Trophoblast cell (in vitro differentiated cells and primary cell): Measurements from ENCODE around the gene OR11L1.
A peak's percentile ranks its signal among the peaks of the same experiment; 100 is the strongest.

Source experiments
- DNase-seq, 2 donors: peaks; one replicate each; pipeline ENCODE4 v3.0.0-alpha.2; 2016
- H2AFZ ChIP-seq: 2 replicates; pipeline ENCODE4 v1.6.1; 2013; ENCODE audit warnings: low read length, moderate library complexity, mild to moderate bottlenecking; ENCODE audit not compliant: insufficient read depth, poor library complexity
- H2AK5ac ChIP-seq: 2 replicates; pipeline ENCODE4 v1.6.1; 2013; ENCODE audit warnings: mild to moderate bottlenecking, low read length
- H2BK120ac ChIP-seq: 2 replicates; pipeline ENCODE4 v1.6.1; 2013; ENCODE audit warnings: low read length, mild to moderate bottlenecking, moderate library complexity; ENCODE audit not compliant: insufficient read depth, poor library complexity
- H2BK12ac ChIP-seq: 2 replicates; pipeline ENCODE4 v1.6.1; 2013; ENCODE audit warnings: mild to moderate bottlenecking, low read length, moderate library complexity
- H2BK5ac ChIP-seq: 2 replicates; pipeline ENCODE4 v1.6.1; 2013; ENCODE audit warnings: low read length, low read depth, moderate library complexity, mild to moderate bottlenecking; ENCODE audit not compliant: poor library complexity
- H3K14ac ChIP-seq: 2 replicates; pipeline ENCODE4 v1.6.1; 2013; ENCODE audit warnings: mild to moderate bottlenecking, low read length
- H3K18ac ChIP-seq: 2 replicates; pipeline ENCODE4 v1.6.1; 2013; ENCODE audit warnings: mild to moderate bottlenecking, low read length
- H3K23ac ChIP-seq: 2 replicates; pipeline ENCODE4 v1.6.1; 2013; ENCODE audit warnings: low read length
- H3K27ac ChIP-seq: 2 replicates; pipeline ENCODE4 v1.5.1; 2013; ENCODE audit warnings: low read depth, mild to moderate bottlenecking, inconsistent platforms, low read length, moderate library complexity
- H3K27me3 ChIP-seq: 2 replicates; pipeline ENCODE4 v1.6.1; 2013; ENCODE audit warnings: inconsistent platforms, mild to moderate bottlenecking, low read length, moderate library complexity; ENCODE audit not compliant: insufficient read depth
- H3K36me3 ChIP-seq, 2 experiments: 1 replicate in 1 of 2; 2 replicates in 1 of 2; pipeline ENCODE4 v1.6.1; 2013; ENCODE audit warnings: low read length in 2 of 2, mild to moderate bottlenecking in 2 of 2, moderate library complexity in 1 of 2; ENCODE audit not compliant: insufficient read depth in 2 of 2, control insufficient read depth in 1 of 2
- H3K4ac ChIP-seq: 2 replicates; pipeline ENCODE4 v1.6.1; 2013; ENCODE audit warnings: low read depth, mild to moderate bottlenecking, low read length, moderate library complexity
- H3K4me1 ChIP-seq, 2 experiments: 1 replicate in 1 of 2; 2 replicates in 1 of 2; pipeline ENCODE4 v1.6.1; 2013; ENCODE audit warnings: low read length in 2 of 2, mild to moderate bottlenecking in 2 of 2, moderate library complexity in 1 of 2; ENCODE audit not compliant: insufficient read depth in 2 of 2, control insufficient read depth in 1 of 2
- H3K4me2 ChIP-seq: 2 replicates; pipeline ENCODE4 v1.6.1; 2013; ENCODE audit warnings: inconsistent platforms, mild to moderate bottlenecking, low read length, moderate library complexity
- H3K4me3 ChIP-seq: 2 replicates; pipeline ENCODE4 v1.5.1; 2013; ENCODE audit warnings: mild to moderate bottlenecking, low read depth, low read length, inconsistent platforms
- H3K79me1 ChIP-seq: one replicate; pipeline ENCODE4 v1.6.1; 2013; ENCODE audit warnings: low read length
- H3K79me2 ChIP-seq: 2 replicates; pipeline ENCODE4 v1.6.1; 2013; ENCODE audit warnings: low read length, mild to moderate bottlenecking; ENCODE audit not compliant: control insufficient read depth, insufficient read depth, poor library complexity
- H3K9ac ChIP-seq: 2 replicates; pipeline ENCODE4 v1.6.1; 2013; ENCODE audit warnings: mild to moderate bottlenecking, low read length
- H3K9me3 ChIP-seq: 2 replicates; pipeline ENCODE4 v1.6.1; 2013; ENCODE audit warnings: low read depth, mild to moderate bottlenecking, control low read depth, inconsistent platforms, low read length; ENCODE audit not compliant: insufficient read depth
- H4K12ac ChIP-seq: 2 replicates; pipeline ENCODE4 v1.6.1; 2013; ENCODE audit warnings: low read depth, mild to moderate bottlenecking, low read length, moderate library complexity
- H4K8ac ChIP-seq: 2 replicates; pipeline ENCODE4 v1.6.1; 2013; ENCODE audit warnings: low read depth, mild to moderate bottlenecking, low read length, moderate library complexity
- H4K91ac ChIP-seq: one replicate; pipeline ENCODE4 v1.6.1; 2013; ENCODE audit warnings: low read depth, mild to moderate bottlenecking, low read length, moderate library complexity
- whole genome bisulfite sequencing: extraction: QIAGEN DNeasy Blood & Tissue Kit; methylation state at CpG from one replicate; pipeline ENCODE4 v1.1.7; 2013; ENCODE audit warnings: missing lambda C conversion rate; ENCODE audit not compliant: insufficient read length, insufficient coverage; ENCODE audit errors: extremely low coverage; 5-methylcytosine and 5-hydroxymethylcytosine counted together

Gene OR11L1

GRCh38 chr1:247855911-247856310 is 14.2 kb upstream of the OR11L1 start:
- Histone ChIP-seq H2BK5ac (no peak overlapping the region), H4K12ac (no peak overlapping the region), H3K9me3 (no peaks in the 10 kb centered on the region), H3K27ac (no peak overlapping the region), H2AFZ (no peak overlapping the region), H3K14ac (no peak overlapping the region), H3K4me2 (no peak overlapping the region), H3K27me3 (no peaks in the 10 kb centered on the region), H2BK12ac (no peak overlapping the region), H3K4ac (no peak overlapping the region), H3K36me3 (no peaks in the 10 kb centered on the region), H3K79me2 (peaks cover 2% of the 10 kb centered on the region), H3K4me1 (peaks cover 2 to 6% of the 10 kb centered on the region in 2 experiments), H3K4me3 (no peak overlapping the region), H2BK120ac (no peak overlapping the region), H3K79me1 (peaks cover 6% of the 10 kb centered on the region), H3K23ac (no peak overlapping the region), H4K8ac (no peak overlapping the region), H3K9ac (no peak overlapping the region), H4K91ac (no peak overlapping the region), H3K18ac (no peak overlapping the region), H2AK5ac (no peak overlapping the region)
- WGBS = no CpG with 5 or more reads among the region's 4 CpGs
- DNase-seq = peak; percentile 57 to 84

DNA sequence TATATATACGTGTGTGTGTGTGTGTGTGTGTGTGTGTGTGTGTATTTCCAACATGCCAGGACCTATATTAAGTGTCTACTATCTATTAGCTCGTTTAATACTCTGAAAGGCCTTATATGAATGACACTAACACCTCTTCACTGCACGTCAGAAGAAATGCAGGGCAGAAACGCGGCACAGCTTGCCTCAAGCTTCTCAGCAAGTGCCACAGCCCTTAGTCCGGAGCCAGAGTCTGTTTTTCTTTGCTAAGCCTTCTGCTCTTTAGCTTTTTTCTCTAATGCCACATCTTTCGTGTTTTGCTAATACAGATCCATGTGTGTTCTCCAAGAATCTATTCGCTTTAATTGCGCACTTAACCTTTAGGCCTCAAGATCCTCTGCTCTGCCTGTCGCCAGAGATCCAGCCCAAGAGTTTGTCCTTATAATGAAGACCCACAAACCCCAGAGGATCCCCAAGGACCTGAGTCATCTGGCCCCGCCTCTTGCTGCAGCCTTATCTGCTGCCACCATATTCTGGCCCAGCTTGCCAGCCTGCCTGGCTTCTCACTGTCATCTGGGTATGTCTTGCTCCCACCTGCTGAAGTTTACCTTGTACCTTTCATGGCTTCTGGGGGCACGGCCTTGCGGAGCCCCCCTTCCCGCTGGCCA is 13.3 kb upstream of the OR11L1 start:
- Histone ChIP-seq H3K9ac (no peak overlapping the region), H3K27me3 (no peaks in the 10 kb centered on the region), H3K18ac (no peak overlapping the region), H3K79me2 (peaks cover 2% of the 10 kb centered on the region), H4K8ac (no peak overlapping the region), H3K4me3 (no peak overlapping the region), H2AFZ (no peak overlapping the region), H2BK12ac (no peak overlapping the region), H3K9me3 (no peaks in the 10 kb centered on the region), H3K4me2 (no peak overlapping the region), H2BK120ac (no peak overlapping the region), H3K14ac (no peak overlapping the region), H3K79me1 (peaks cover 6% of the 10 kb centered on the region), H3K36me3 (no peaks in the 10 kb centered on the region), H4K12ac (no peak overlapping the region), H3K4me1 (peaks cover 2 to 6% of the 10 kb centered on the region in 2 experiments), H2BK5ac (no peak overlapping the region), H3K23ac (no peak overlapping the region), H3K27ac (no peak overlapping the region), H3K4ac (no peak overlapping the region), H4K91ac (no peak overlapping the region), H2AK5ac (no peak overlapping the region)
- DNase-seq = no peak
- WGBS = no CpG with 5 or more reads among the region's 14 CpGs

DNA sequence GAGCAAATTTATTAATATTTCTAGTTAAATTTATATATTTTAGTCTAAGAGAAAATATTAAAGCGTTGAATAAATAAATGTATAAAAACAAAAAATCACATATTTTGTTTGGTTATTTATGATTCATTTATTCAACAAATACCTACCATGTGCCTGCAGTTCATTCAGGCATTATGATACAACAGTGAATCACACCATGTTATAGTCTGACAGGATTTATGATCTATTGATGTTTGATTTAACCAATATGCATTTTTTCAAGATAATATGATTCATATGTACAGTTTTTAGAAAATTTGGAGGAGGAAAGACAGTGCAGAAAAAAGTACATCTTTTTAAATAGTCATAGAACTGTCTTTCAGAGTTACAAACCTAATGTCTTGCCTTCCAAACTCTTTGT is 7.9 kb upstream of the OR11L1 start:
- no peaks in the 10 kb centered on the region for H3K79me1 ChIP-seq
- no peak overlapping the region for H2BK120ac ChIP-seq
- H3K4me3 ChIP-seq = no peak overlapping the region
- DNase-seq = no peak
- no peak overlapping the region for H3K9ac ChIP-seq
- H3K27me3 ChIP-seq = no peaks in the 10 kb centered on the region
- peaks cover 2% of the 10 kb centered on the region for H3K9me3 ChIP-seq
- no peaks in the 10 kb centered on the region for H3K36me3 ChIP-seq
- no peak overlapping the region for H3K4me2 ChIP-seq
- no peak overlapping the region for H3K18ac ChIP-seq
- H2AK5ac ChIP-seq = no peak overlapping the region
- no peak overlapping the region for H2AFZ ChIP-seq
- no peak overlapping the region for H4K91ac ChIP-seq
- WGBS = no CpG with 5 or more reads among the region's 1 CpG
- no peak overlapping the region for H3K27ac ChIP-seq
- H3K4ac ChIP-seq = no peak overlapping the region
- H3K4me1 ChIP-seq = no peaks in the 10 kb centered on the region
- no peak overlapping the region for H3K23ac ChIP-seq
- no peak overlapping the region for H2BK5ac ChIP-seq
- H2BK12ac ChIP-seq = no peak overlapping the region
- H4K12ac ChIP-seq = no peak overlapping the region
- H3K14ac ChIP-seq = no peak overlapping the region
- no peaks in the 10 kb centered on the region for H3K79me2 ChIP-seq
- H4K8ac ChIP-seq = no peak overlapping the region

- H3K79me2 ChIP-seq = no peaks in the 10 kb centered on the region
- no peaks in the 10 kb centered on the region for H3K79me1 ChIP-seq
- H3K4ac ChIP-seq = no peak overlapping the region
- no peak overlapping the region for H2BK120ac ChIP-seq
- no peak overlapping the region for H2AK5ac ChIP-seq
- H3K4me2 ChIP-seq = no peak overlapping the region
- no peak overlapping the region for H3K4me3 ChIP-seq
- no peak overlapping the region for H2BK12ac ChIP-seq
- no peak overlapping the region for H3K23ac ChIP-seq
- no peak overlapping the region for H3K14ac ChIP-seq
- no peak overlapping the region for H4K12ac ChIP-seq
- H3K9ac ChIP-seq = no peak overlapping the region
- no peak overlapping the region for H3K27ac ChIP-seq
- H2AFZ ChIP-seq = no peak overlapping the region
- H3K36me3 ChIP-seq = no peaks in the 10 kb centered on the region
- no peak overlapping the region for H4K91ac ChIP-seq
- no peaks in the 10 kb centered on the region for H3K27me3 ChIP-seq
- H3K9me3 ChIP-seq = peaks cover 5% of the 10 kb centered on the region
- H3K4me1 ChIP-seq = no peaks in the 10 kb centered on the region
- WGBS = no CpG with 5 or more reads among the region's 7 CpGs
- H3K18ac ChIP-seq = no peak overlapping the region
- DNase-seq = no peak
- no peak overlapping the region for H2BK5ac ChIP-seq
- H4K8ac ChIP-seq = no peak overlapping the region
These were observed 6.7 kb upstream of the OR11L1 start for GRCh38 chr1:247848346-247848745.
